Fibroblast of gingiva (primary cell): ENCODE data around the gene ERCC6L.

Experiments used
- DNase-seq: peaks from one replicate; pipeline ENCODE4 v3.0.0-alpha.2; 2011; ENCODE audit warnings: low read depth

The ERCC6L gene

DNA sequence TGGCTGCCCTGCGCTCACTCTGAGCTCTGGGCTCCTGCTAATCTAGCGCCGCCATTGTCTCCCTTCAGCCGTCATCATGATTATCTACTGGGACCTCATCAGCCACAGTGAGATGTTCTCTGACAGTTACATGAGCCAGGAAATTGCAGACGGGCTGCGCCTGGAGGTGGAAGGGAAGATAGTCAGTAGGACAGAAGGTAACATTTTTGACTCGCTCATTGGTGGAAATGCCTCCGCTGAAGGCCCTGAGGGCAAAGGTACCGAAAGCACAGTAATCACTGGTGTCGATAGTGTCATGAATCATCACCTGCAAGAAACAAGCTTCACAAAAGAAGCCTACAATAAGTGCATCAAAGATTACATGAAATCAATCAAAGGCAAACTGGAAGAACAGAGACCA, 79.1 kb downstream of the ERCC6L start:
- no peak for DNase-seq

- DNase-seq: no peak
Measured at GRCh38 chrX:72158773-72159172, 80.1 kb downstream of the ERCC6L start.
